B cell (primary cell): Measurements from ENCODE around the gene TOLLIP.
"Not testable (repeated sequence)": the region's sequence is repeated elsewhere in the genome, so short reads cannot be mapped to it uniquely, and the experiment has no call there.

ENCODE experiments used
- EZH2 ChIP-seq: IDR thresholded peaks from 2 replicates; pipeline ENCODE4 v1.6.1; 2012; ENCODE audit warnings: borderline replicate concordance, low read depth, mild to moderate bottlenecking, moderate library complexity, low read length; ENCODE audit not compliant: insufficient read depth, poor library complexity, severe bottlenecking
- TF ChIP-seq, protein P1 (sequence below): fragments of 200-600 bp; IDR thresholded peaks from one replicate; pipeline ENCODE4 v1.8.0; 2022; ENCODE audit warnings: antibody characterized with exemption, mild to moderate bottlenecking

DNA sequence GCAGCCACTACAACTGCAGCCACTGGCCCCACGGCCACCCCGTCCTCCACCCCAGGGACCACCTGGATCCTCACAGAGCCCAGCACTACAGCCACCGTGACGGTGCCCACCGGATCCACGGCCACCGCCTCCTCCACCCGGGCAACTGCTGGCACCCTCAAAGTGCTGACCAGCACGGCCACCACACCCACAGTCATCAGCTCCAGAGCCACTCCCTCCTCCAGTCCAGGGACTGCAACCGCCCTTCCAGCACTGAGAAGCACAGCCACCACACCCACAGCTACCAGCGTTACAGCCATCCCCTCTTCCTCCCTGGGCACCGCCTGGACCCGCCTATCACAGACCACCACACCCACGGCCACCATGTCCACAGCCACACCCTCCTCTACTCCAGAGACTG lies 63.1 kb downstream of the TOLLIP start:
- TF ChIP-seq, protein P1, sequence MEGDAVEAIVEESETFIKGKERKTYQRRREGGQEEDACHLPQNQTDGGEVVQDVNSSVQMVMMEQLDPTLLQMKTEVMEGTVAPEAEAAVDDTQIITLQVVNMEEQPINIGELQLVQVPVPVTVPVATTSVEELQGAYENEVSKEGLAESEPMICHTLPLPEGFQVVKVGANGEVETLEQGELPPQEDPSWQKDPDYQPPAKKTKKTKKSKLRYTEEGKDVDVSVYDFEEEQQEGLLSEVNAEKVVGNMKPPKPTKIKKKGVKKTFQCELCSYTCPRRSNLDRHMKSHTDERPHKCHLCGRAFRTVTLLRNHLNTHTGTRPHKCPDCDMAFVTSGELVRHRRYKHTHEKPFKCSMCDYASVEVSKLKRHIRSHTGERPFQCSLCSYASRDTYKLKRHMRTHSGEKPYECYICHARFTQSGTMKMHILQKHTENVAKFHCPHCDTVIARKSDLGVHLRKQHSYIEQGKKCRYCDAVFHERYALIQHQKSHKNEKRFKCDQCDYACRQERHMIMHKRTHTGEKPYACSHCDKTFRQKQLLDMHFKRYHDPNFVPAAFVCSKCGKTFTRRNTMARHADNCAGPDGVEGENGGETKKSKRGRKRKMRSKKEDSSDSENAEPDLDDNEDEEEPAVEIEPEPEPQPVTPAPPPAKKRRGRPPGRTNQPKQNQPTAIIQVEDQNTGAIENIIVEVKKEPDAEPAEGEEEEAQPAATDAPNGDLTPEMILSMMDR, result not testable (repeated sequence)
- not testable (repeated sequence) for TF ChIP-seq EZH2
